PC-3 (cell line): ENCODE measurements around the gene SPEF2.

Experiments
- EZH2 ChIP-seq: fragments of 300-600 bp; sonication (generic); IDR thresholded peaks from one replicate; pipeline ENCODE4 v1.6.1; 2017; ENCODE audit warnings: antibody characterized with exemption, mild to moderate bottlenecking, low read length; ENCODE audit not compliant: unreplicated experiment
- EZH2phosphoT487 ChIP-seq: fragments of 300-600 bp; sonication (generic); IDR thresholded peaks from 2 replicates; pipeline ENCODE4 v1.6.1; 2018; ENCODE audit warnings: mild to moderate bottlenecking, antibody characterized with exemption, low read length, borderline replicate concordance
- TF ChIP-seq, protein P1 (sequence below): fragments of 300-600 bp; sonication (generic); conservative IDR thresholded peaks from 2 replicates; pipeline ENCODE4 v1.5.1; 2017; ENCODE audit warnings: antibody characterized with exemption, low read depth, mild to moderate bottlenecking, low read length

DNA sequence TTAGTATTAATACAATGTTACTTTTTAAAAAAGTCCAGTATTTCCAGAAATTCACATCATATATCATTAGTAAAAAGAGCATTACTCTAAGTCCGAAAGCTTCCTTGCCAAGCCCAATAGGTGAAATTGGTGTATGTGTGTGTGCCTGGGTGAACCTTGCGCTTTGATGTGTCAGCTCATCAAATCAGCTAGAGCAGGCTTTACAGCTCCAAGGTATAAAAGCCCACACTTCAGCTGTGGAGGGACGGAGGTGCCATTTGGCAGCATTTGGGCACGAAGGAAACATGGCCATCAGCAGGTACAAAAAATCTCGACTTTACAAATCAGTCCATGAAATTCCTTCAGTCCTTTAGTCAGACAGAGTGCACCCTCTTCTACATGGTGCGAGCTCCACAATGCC lies 162.6 kb downstream of the SPEF2 start:
- TF ChIP-seq, protein P1, sequence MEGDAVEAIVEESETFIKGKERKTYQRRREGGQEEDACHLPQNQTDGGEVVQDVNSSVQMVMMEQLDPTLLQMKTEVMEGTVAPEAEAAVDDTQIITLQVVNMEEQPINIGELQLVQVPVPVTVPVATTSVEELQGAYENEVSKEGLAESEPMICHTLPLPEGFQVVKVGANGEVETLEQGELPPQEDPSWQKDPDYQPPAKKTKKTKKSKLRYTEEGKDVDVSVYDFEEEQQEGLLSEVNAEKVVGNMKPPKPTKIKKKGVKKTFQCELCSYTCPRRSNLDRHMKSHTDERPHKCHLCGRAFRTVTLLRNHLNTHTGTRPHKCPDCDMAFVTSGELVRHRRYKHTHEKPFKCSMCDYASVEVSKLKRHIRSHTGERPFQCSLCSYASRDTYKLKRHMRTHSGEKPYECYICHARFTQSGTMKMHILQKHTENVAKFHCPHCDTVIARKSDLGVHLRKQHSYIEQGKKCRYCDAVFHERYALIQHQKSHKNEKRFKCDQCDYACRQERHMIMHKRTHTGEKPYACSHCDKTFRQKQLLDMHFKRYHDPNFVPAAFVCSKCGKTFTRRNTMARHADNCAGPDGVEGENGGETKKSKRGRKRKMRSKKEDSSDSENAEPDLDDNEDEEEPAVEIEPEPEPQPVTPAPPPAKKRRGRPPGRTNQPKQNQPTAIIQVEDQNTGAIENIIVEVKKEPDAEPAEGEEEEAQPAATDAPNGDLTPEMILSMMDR: no peak
- TF ChIP-seq EZH2 (no peak), EZH2phosphoT487 (no peak)
